Measurements from ENCODE around the gene PPT1. TPM values are rescaled to one million over a fixed set of nuclear protein-coding genes. Genes with fewer than 3 reads are reported as not detected.

PPT1 gene
- total RNA-seq, 1 donor from 2014 or later, result 75.9 TPM

DNA sequence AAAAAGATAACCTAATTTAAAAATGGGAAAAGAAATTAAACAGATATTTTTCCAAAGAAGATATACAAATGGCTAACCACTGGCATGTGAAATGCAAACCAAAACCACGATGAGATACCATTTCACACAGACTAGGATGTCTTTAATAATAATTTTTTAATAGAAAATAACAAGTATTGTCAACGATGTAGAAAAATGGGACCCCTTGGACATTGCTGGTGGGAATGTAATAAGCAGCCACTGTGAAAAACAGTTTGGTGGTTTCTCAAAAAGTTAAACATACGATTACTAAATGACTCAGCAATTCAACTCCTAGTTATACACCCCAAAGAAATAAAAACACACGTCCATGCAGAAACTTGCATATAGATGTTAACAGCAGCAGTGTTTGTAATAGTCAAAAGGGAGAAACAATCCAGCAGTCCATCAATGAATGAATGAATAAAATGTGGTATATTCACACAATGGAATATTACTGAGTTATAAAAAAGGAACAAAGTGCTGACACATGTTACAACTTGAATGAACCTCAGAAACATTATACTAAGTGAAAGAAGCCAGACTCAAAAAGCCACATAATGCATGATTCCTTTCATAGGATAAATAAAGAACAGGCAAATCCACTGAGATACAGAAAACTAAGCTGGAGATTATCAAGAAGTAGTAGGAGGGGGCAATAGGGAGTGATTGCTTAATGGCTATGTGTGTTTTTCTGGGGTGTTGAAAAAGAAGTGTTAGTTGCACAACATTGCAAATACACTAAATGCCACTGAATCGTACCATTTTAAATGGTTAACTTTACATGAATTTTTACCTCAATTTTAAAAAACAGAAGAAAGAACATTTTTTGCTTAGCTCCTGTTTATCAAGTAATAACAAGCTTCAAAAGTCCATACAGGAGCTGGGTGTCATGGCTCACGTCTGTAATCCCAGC, 4.1 kb downstream of the PPT1 start:
- DNase-seq (ENCODE audit: low spot score), result no peak

- no peak for DNase-seq (ENCODE audit: low spot score)
Observed at GRCh38 chr1:40092241-40092640, 4.8 kb downstream of the PPT1 start.

GRCh38 chr1:40090652-40091355, 6.2 kb downstream of the PPT1 start:
- no peak for DNase-seq (ENCODE audit: low spot score)

DNA sequence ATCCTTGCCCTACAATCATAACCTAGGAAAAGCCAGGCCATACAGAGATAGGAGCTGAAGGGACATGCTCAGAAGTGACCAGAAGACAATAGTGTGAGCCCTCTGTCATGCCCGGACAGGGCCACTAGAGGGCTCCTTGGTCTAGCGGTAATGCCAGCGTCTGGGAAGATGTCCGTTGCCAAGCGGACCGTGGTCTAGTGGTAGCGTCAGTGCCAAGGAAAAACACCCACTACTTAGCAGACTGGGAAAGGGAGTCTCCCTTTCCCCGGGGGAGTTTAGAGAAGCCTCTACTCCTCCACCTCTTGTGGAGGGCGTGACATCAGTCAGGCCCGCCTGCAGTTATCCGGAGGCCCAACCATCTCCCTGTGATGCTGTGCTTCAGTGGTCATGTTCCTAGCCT, 12.3 kb downstream of the PPT1 start:
- peak; percentile 76 for DNase-seq (ENCODE audit: low spot score)

- no peak for DNase-seq (ENCODE audit: low spot score)
Observed at GRCh38 chr1:40081871-40082270, 15.2 kb downstream of the PPT1 start.

- DNase-seq (ENCODE audit: low spot score), result no peak
Observed at GRCh38 chr1:40079774-40080400, 17.2 kb downstream of the PPT1 start.

- peak; percentile 58 for DNase-seq (ENCODE audit: low spot score)
Observed at GRCh38 chr1:40078512-40079333, 18.3 kb downstream of the PPT1 start.

GRCh38 chr1:40076895-40077312, 20.1 kb downstream of the PPT1 start:
- no peak for DNase-seq (ENCODE audit: low spot score)

GRCh38 chr1:40075266-40075665, 21.8 kb downstream of the PPT1 start:
- no peak for DNase-seq (ENCODE audit: low spot score)

- DNase-seq (ENCODE audit: low spot score), result no peak
Observed at GRCh38 chr1:40073062-40073461, 24.0 kb downstream of the PPT1 start.

- DNase-seq (ENCODE audit: low spot score), result no peak
Observed at GRCh38 chr1:40072142-40072541, 24.9 kb downstream of the PPT1 start.

- DNase-seq (ENCODE audit: low spot score), result no peak
Observed at GRCh38 chr1:40067851-40068250, 29.2 kb downstream of the PPT1 start.

- no peak for DNase-seq (ENCODE audit: low spot score)
Observed at GRCh38 chr1:40067023-40067422, 30.0 kb downstream of the PPT1 start.

GRCh38 chr1:40064797-40065499, 32.1 kb downstream of the PPT1 start:
- no peak for DNase-seq (ENCODE audit: low spot score)

GRCh38 chr1:40059960-40060750, 36.9 kb downstream of the PPT1 start:
- DNase-seq (ENCODE audit: low spot score), result no peak

DNA sequence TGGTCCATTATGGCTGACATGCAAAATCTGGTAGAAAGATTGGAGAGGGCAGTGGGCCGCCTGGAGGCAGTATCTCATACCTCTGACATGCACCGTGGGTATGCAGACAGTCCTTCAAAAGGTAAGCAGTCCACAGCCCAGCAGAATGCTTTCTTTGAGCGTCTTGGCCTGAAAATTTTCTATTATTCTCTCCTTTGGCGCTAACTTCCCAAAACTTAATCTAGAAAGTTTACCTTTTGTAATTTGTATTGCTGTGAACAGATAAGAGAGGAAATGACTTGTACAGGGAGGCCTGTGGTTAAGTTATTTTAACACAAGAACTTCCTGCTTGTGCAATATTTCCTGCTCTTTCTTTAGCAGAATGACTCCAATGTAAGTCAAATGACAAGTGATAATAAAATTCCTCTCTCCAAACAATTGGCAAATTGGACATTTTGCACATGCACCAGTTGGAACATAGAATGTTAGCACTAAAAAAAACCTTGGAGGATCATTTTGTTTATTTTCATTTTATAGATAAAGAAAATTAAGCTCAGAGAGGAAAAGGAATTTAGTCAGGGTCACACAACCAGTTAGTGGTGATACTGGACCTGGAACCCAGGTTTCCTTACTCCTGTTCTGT, 37.6 kb downstream of the PPT1 start:
- no peak for DNase-seq (ENCODE audit: low spot score)

DNA sequence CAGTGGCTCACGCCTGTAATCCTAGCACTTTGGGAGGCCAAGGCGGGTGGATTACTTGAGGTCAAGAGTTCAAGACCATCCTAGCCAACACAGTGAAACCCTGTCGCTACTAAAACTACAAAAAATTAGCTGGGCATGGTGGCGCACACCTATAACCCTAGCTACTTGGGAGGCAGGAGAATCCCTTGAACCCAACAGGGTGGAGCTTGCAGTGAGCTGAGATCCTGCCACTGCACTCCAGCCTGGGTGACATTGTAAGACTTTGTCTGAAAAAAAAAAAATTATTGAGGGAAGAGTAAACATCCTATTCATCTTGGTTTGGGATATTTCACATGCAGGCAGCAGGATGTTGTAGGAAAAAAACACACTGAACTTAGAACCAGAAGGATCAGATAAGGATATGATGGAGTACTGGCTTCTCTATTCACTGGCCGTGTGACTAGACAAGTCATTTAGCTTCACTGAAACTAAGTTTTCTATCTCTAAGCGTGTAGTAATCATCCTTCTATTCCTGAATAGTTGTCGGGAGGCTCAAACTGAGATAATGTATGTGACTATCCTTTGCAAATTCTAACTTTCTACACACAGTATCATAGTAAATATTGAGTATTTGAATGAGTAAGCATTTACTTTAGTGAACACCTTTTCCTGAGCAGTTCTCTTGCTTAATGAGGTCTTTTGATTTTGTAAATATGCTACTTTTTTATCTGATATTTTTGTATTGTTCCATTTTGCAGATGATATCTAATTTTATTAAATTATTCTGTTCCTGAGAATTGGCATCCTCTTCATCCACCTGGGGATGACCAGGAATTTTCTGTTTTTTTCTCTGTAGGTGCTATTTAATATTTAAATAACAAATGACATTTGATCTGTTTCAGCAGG, 38.4 kb downstream of the PPT1 start:
- DNase-seq (ENCODE audit: low spot score), result no peak

DNA sequence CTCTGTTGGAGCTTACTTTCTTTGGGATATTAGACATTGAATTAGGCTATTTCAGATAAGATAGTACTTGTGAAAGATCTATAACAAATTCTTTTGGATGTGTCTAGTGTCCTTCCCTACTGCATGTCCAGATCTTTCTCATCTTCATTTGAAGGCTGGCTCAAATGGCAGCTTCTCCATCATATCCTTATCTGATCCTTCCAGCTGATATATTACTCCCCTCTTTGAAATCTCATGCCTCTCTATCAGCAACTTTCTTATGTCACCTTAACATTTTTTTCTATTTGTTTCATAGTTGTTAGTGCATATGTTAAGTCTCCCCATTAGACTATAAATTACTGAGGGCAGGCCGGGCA, 39.0 kb downstream of the PPT1 start:
- no peak for DNase-seq (ENCODE audit: low spot score)
